Stimulated activated CD4-positive, alpha-beta T cell treated with anti-CD3 and anti-CD28 coated beads, Interleukin-15, amount 100 ng/mL, for 48 hours (primary cell): ENCODE data around the gene ACYP2.
"Not testable (repeated sequence)": the region's sequence is repeated elsewhere in the genome, so short reads cannot be mapped to it uniquely, and the experiment has no call there.

ENCODE experiments used
- DNase-seq, 2 donors: peaks; one replicate each; pipeline ENCODE4 v3.0.0-alpha.2; 2020; ENCODE audit warnings: low read depth in 2 of 2

Gene ACYP2

GRCh38 chr2:54099370-54099769, 16.0 kb upstream of the ACYP2 start:
- no peak for DNase-seq

GRCh38 chr2:54099829-54100585, 15.4 kb upstream of the ACYP2 start:
- no peak for DNase-seq

GRCh38 chr2:54100772-54101171, 14.6 kb upstream of the ACYP2 start:
- no peak for DNase-seq

- no peak for DNase-seq
Observed at GRCh38 chr2:54103454-54104314, 11.7 kb upstream of the ACYP2 start.

- DNase-seq: peak in 1 of 2 donors; percentile 14
Observed at GRCh38 chr2:54106631-54107454, 8.6 kb upstream of the ACYP2 start.

- DNase-seq: no peak
Observed at GRCh38 chr2:54107455-54107764, 8.0 kb upstream of the ACYP2 start.

GRCh38 chr2:54107903-54108615, 7.4 kb upstream of the ACYP2 start:
- DNase-seq: no peak

GRCh38 chr2:54109848-54110247, 5.6 kb upstream of the ACYP2 start:
- DNase-seq: no peak

GRCh38 chr2:54114479-54114878, 936 bp upstream of the ACYP2 start:
- DNase-seq: not testable (repeated sequence)

- no peak for DNase-seq
Observed at GRCh38 chr2:54114936-54115283, 505 bp upstream of the ACYP2 start.

GRCh38 chr2:54116598-54116997, 1.2 kb downstream of the ACYP2 start:
- DNase-seq: not testable (repeated sequence)

- DNase-seq: no peak
Observed at GRCh38 chr2:54120950-54121349, 5.5 kb downstream of the ACYP2 start.

- no peak for DNase-seq
Observed at GRCh38 chr2:54122171-54122935, 6.9 kb downstream of the ACYP2 start.

- no peak for DNase-seq
Observed at GRCh38 chr2:54122939-54123338, 7.5 kb downstream of the ACYP2 start.

GRCh38 chr2:54127174-54127573, 11.8 kb downstream of the ACYP2 start:
- DNase-seq: not testable (repeated sequence)

- DNase-seq: no peak
Observed at GRCh38 chr2:54133056-54133455, 17.6 kb downstream of the ACYP2 start.

- no peak for DNase-seq
Observed at GRCh38 chr2:54139210-54139609, 23.8 kb downstream of the ACYP2 start.

- no peak for DNase-seq
Observed at GRCh38 chr2:54143780-54144179, 28.4 kb downstream of the ACYP2 start.

- DNase-seq: no peak
Observed at GRCh38 chr2:54148391-54148790, 33.0 kb downstream of the ACYP2 start.

- no peak for DNase-seq
Observed at GRCh38 chr2:54149638-54150441, 34.4 kb downstream of the ACYP2 start.
